Measurements from ENCODE around the gene ACSF2.

GRCh38 chr17:50462446-50462845 is 36.4 kb downstream of the ACSF2 start:
- TF ChIP-seq POLR2A (IDR thresholded peaks at IDR 0.05; ENCODE audit: low read depth, low read length), result no peak
- TF ChIP-seq TAF1 (IDR thresholded peaks at IDR 0.05; ENCODE audit: low read depth, low read length), result no peak
- TF ChIP-seq POLR2AphosphoS5 (IDR thresholded peaks at IDR 0.05; ENCODE audit: low read depth, low read length), result no peak

All from GM12891 (cell line).